Measurements from ENCODE around the gene BCR.

DNA sequence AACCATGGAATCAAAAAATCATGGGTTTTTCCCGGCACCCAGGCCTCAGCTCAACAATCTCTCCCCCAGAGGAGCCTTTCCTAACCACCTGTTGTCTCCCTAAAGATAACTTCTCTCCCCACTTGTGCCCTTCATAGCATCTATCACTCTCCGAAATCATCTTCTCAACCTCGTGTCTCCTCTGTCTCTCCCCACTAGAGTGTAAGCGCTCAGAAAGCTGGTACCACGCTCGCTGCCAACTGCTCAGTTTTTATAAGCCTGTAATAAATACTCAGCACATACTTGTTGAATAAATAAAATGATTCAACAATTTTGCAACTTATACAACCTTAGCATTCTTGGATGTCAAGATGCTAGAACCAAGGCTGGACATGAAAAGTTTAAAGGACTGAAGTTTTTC lies 185.2 kb downstream of the BCR start:
- TF ChIP-seq POLR2A (IDR thresholded peaks at IDR 0.05; ENCODE audit: low read length) (no peak), GATA1 (IDR thresholded peaks at IDR 0.05; ENCODE audit: low read depth, low read length) (no peak)
